Activated gamma-delta T cell (primary cell): ENCODE measurements around the gene TEAD3.
"Not testable (repeated sequence)": the region's sequence is repeated elsewhere in the genome, so short reads cannot be mapped to it uniquely, and the experiment has no call there.

Source experiments
- DNase-seq: peaks from one replicate; lab custom pipeline; 2025; lab: John Stamatoyannopoulos, UW

The TEAD3 gene

GRCh38 chr6:35451354-35452182 is 45.3 kb downstream of the TEAD3 start:
- DNase-seq, result no peak

GRCh38 chr6:35449287-35449881 is 47.5 kb downstream of the TEAD3 start:
- DNase-seq, result no peak

GRCh38 chr6:35448191-35448590 is 48.7 kb downstream of the TEAD3 start:
- no peak for DNase-seq

GRCh38 chr6:35445691-35446090 is 51.2 kb downstream of the TEAD3 start:
- no peak for DNase-seq

- DNase-seq, result no peak
Measured at GRCh38 chr6:35443341-35444030, 53.4 kb downstream of the TEAD3 start.

- no peak for DNase-seq
Measured at GRCh38 chr6:35442693-35443092, 54.2 kb downstream of the TEAD3 start.

- no peak for DNase-seq
Measured at GRCh38 chr6:35441642-35442041, 55.2 kb downstream of the TEAD3 start.

GRCh38 chr6:35441205-35441604 is 55.7 kb downstream of the TEAD3 start:
- no peak for DNase-seq

GRCh38 chr6:35439308-35439707 is 57.6 kb downstream of the TEAD3 start:
- DNase-seq, result no peak

GRCh38 chr6:35438378-35439065 is 58.4 kb downstream of the TEAD3 start:
- not testable (repeated sequence) for DNase-seq

GRCh38 chr6:35436071-35436857 is 60.6 kb downstream of the TEAD3 start:
- no peak for DNase-seq

GRCh38 chr6:35435074-35435837 is 61.6 kb downstream of the TEAD3 start:
- DNase-seq, result no peak

- DNase-seq, result not testable (repeated sequence)
Measured at GRCh38 chr6:35432702-35433101, 64.2 kb downstream of the TEAD3 start.

GRCh38 chr6:35432291-35432690 is 64.6 kb downstream of the TEAD3 start:
- DNase-seq, result no peak

- no peak for DNase-seq
Measured at GRCh38 chr6:35429463-35429862, 67.4 kb downstream of the TEAD3 start.

- no peak for DNase-seq
Measured at GRCh38 chr6:35428421-35429149, 68.3 kb downstream of the TEAD3 start.

- no peak for DNase-seq
Measured at GRCh38 chr6:35427851-35428321, 69.0 kb downstream of the TEAD3 start.

GRCh38 chr6:35427435-35427834 is 69.4 kb downstream of the TEAD3 start:
- no peak for DNase-seq

GRCh38 chr6:35426074-35426473 is 70.8 kb downstream of the TEAD3 start:
- no peak for DNase-seq

- no peak for DNase-seq
Measured at GRCh38 chr6:35425284-35425683, 71.6 kb downstream of the TEAD3 start.
